Liver (tissue), 9 donors: Measurements from ENCODE around the gene SLC13A1. TPM values are rescaled to one million over a fixed set of nuclear protein-coding genes. Genes with fewer than 3 reads are reported as not detected.

Source experiments
- DNase-seq: peaks from one replicate; pipeline ENCODE4 v3.0.0-alpha.2; 2017; ENCODE audit warnings: low spot score
- H3K27ac ChIP-seq, 2 donors: one replicate each; pipeline ENCODE4 v1.7.0; 2013; ENCODE audit warnings: inconsistent platforms in 2 of 2, low read length in 2 of 2, control low read depth in 1 of 2, low read depth in 1 of 2, mild to moderate bottlenecking in 1 of 2
- H3K27me3 ChIP-seq, 4 donors: one replicate each; pipeline versions ENCODE4 v1.6.1 to v1.7.0; 2013; ENCODE audit warnings: low read length in 3 of 4, inconsistent platforms in 1 of 4, mild to moderate bottlenecking in 1 of 4, moderate library complexity in 1 of 4; ENCODE audit not compliant: control insufficient read depth in 4 of 4, insufficient read depth in 4 of 4
- H3K36me3 ChIP-seq, 4 donors: one replicate each; pipeline versions ENCODE4 v1.6.1 to v1.7.0; 2013; ENCODE audit warnings: low read length in 3 of 4, mild to moderate bottlenecking in 3 of 4, low read depth in 1 of 4, moderate library complexity in 1 of 4; ENCODE audit not compliant: control insufficient read depth in 4 of 4, insufficient read depth in 3 of 4
- H3K4me1 ChIP-seq, 4 donors: one replicate each; pipeline versions ENCODE4 v1.6.1 to v1.7.0; 2013; ENCODE audit warnings: low read length in 3 of 4, mild to moderate bottlenecking in 3 of 4, moderate library complexity in 1 of 4; ENCODE audit not compliant: control insufficient read depth in 4 of 4, insufficient read depth in 4 of 4
- H3K4me3 ChIP-seq, 3 donors: one replicate each; pipeline versions ENCODE4 v1.6.1 to v1.7.0; 2013; ENCODE audit warnings: low read length in 3 of 3, control low read depth in 1 of 3, low read depth in 1 of 3, mild to moderate bottlenecking in 1 of 3
- H3K9ac ChIP-seq, 2 donors: one replicate each; pipeline ENCODE4 v1.7.0; 2013; ENCODE audit warnings: low read length in 2 of 2, mild to moderate bottlenecking in 2 of 2, moderate library complexity in 2 of 2, control low read depth in 1 of 2, low read depth in 1 of 2
- H3K9me3 ChIP-seq, 4 donors: one replicate each; pipeline versions ENCODE4 v1.6.1 to v1.7.0; 2013; ENCODE audit warnings: low read length in 3 of 4; ENCODE audit not compliant: control insufficient read depth in 4 of 4
- EGR1 ChIP-seq, 2 donors: IDR thresholded peaks; 2 replicates each; pipeline ENCODE4 v1.6.1; 2016 to 2018; ENCODE audit warnings: antibody characterized with exemption in 2 of 2, low read depth in 2 of 2
- FOXA1 ChIP-seq: IDR thresholded peaks from 2 replicates; pipeline ENCODE4 v1.6.1; 2016; ENCODE audit warnings: antibody characterized with exemption
- FOXA2 ChIP-seq: IDR thresholded peaks from 2 replicates; pipeline ENCODE4 v1.6.1; 2016; ENCODE audit warnings: antibody characterized with exemption
- GABPA ChIP-seq, 2 donors: IDR thresholded peaks in 1 of 2; conservative IDR thresholded peaks in 1 of 2; 2 replicates each; pipeline ENCODE4 v1.6.1; 2016; ENCODE audit warnings: antibody characterized with exemption in 2 of 2, mild to moderate bottlenecking in 1 of 2, moderate library complexity in 1 of 2
- HNF4A ChIP-seq, 2 donors: conservative IDR thresholded peaks; 2 replicates each; pipeline ENCODE4 v1.6.1; 2016; ENCODE audit warnings: antibody characterized with exemption in 2 of 2, mild to moderate bottlenecking in 2 of 2
- HNF4G ChIP-seq: IDR thresholded peaks from 2 replicates; pipeline ENCODE4 v1.6.1; 2016; ENCODE audit warnings: antibody characterized with exemption
- JUND ChIP-seq, 2 donors: IDR thresholded peaks; 2 replicates each; pipeline ENCODE4 v1.6.1; 2016; ENCODE audit warnings: antibody characterized with exemption in 2 of 2
- MAX ChIP-seq: IDR thresholded peaks from 2 replicates; pipeline ENCODE4 v1.6.1; 2016; ENCODE audit warnings: antibody characterized with exemption
- RAD21 ChIP-seq, 2 donors: IDR thresholded peaks; 2 replicates each; pipeline ENCODE4 v1.6.1; 2016; ENCODE audit warnings: antibody characterized with exemption in 2 of 2, mild to moderate bottlenecking in 2 of 2
- RXRA ChIP-seq, 2 donors: IDR thresholded peaks; 2 replicates each; pipeline ENCODE4 v1.6.1; 2017 to 2018; ENCODE audit warnings: antibody characterized with exemption in 2 of 2, mild to moderate bottlenecking in 1 of 2
- SP1 ChIP-seq: IDR thresholded peaks from 2 replicates; pipeline ENCODE4 v1.6.1; 2018; ENCODE audit warnings: antibody characterized with exemption, mild to moderate bottlenecking
- TAF1 ChIP-seq: conservative IDR thresholded peaks from 2 replicates; pipeline ENCODE4 v1.6.1; 2016; ENCODE audit warnings: antibody characterized with exemption, mild to moderate bottlenecking
- YY1 ChIP-seq: IDR thresholded peaks from 2 replicates; pipeline ENCODE4 v1.6.1; 2016; ENCODE audit warnings: antibody characterized with exemption, mild to moderate bottlenecking
- ZBTB33 ChIP-seq: IDR thresholded peaks from 2 replicates; pipeline ENCODE4 v1.6.1; 2016; ENCODE audit warnings: antibody characterized with exemption
- WGBS: extraction: QIAGEN DNeasy Blood & Tissue Kit; methylation state at CpG from one replicate; pipeline ENCODE4 v1.1.7; 2013; 5-methylcytosine and 5-hydroxymethylcytosine counted together
- polyA plus RNA-seq, 2 donors: library from polyadenylated mRNA; stranded (reverse) in 1 of 2; unstranded in 1 of 2; fragments of 200-250 nt in 1 of 2; fragments of >200 nt in 1 of 2; fragmentation: Nextera tagmentation in 1 of 2; extraction: Ambion mirVana in 1 of 2; gene quantifications; one replicate each; pipeline versions ENCODE4 v1.2.1 to v1.2.3, GENCODE V29; 2013 to 2015
- total RNA-seq, 2 donors: library from RNA; depleted of rRNA; stranded (reverse); fragments of >200 nt; gene quantifications; one replicate each; pipeline ENCODE4 v1.2.3, GENCODE V29; 2014
- TF ChIP-seq, protein P1 (sequence below): fragments of 150-350 bp; IDR thresholded peaks from 2 replicates; pipeline ENCODE4 v1.5.1; 2017; ENCODE audit warnings: improper control_type of control experiment, low read depth, low read length; ENCODE audit not compliant: missing input control
- donor health status: healthy.
- donor health status: healthy.
- donor health status: healthy.
- donor health status: healthy.
- donor health status: healthy.

Gene SLC13A1
- total and polyA plus RNA-seq, 4 donors, result not detected

- no peaks in the 10 kb centered on the region for H3K27me3 ChIP-seq
- H3K9ac ChIP-seq, result no peak overlapping the region
- DNase-seq, result no peak
- no peak overlapping the region for H3K27ac ChIP-seq
- TF ChIP-seq ZBTB33 (no peak), RAD21 (IDR thresholded peaks at IDR 0.05) (no peak), MAX (no peak), HNF4G (no peak), SP1 (no peak), EGR1 (IDR thresholded peaks at IDR 0.05; ENCODE audit: low read depth in 2 of 2) (no peak), TAF1 (no peak), FOXA2 (no peak), GABPA (IDR thresholded peaks at IDR 0.05 in 1 of 2, conservative IDR thresholded peaks at IDR 0.05 in 1 of 2) (no peak)
- no peaks in the 10 kb centered on the region for H3K9me3 ChIP-seq
- H3K4me3 ChIP-seq, result no peak overlapping the region
- H3K36me3 ChIP-seq, result no peaks in the 10 kb centered on the region
- H3K4me1 ChIP-seq, result no peaks in the 10 kb centered on the region
Measured at GRCh38 chr7:123184271-123184670, 15.5 kb downstream of the SLC13A1 start.

- no peaks in the 10 kb centered on the region for H3K4me1 ChIP-seq
Measured at GRCh38 chr7:123183431-123183830, 16.3 kb downstream of the SLC13A1 start.

DNA sequence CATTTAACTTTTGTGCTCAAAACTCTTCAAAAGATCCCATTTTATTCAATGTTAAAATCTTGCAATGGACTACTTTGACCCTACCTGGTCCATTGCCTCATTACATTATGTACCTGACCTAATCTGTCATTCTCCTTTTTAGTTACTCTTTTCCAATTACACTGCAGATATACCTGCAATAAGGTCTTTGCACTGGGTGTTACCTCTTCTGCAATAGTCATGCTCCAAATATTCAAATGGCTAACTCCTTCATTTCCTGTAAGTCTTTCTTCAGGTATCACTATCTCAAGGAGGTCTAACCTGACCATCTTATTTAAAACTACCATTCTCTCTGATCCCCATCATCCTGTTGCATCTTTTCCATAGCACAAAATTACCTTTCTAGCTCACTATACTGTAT lies 22.3 kb downstream of the SLC13A1 start:
- DNase-seq, result no peak
- Histone ChIP-seq H3K9me3 (no peaks in the 10 kb centered on the region), H3K27ac (no peak overlapping the region), H3K4me1 (peaks cover 0 to 10% (median 7%) of the 10 kb centered on the region in 4 donors), H3K4me3 (no peak overlapping the region), H3K9ac (no peak overlapping the region), H3K36me3 (no peaks in the 10 kb centered on the region), H3K27me3 (no peaks in the 10 kb centered on the region)
- TF ChIP-seq HNF4G (no peak), YY1 (no peak), EGR1 (IDR thresholded peaks at IDR 0.05; ENCODE audit: low read depth in 2 of 2) (no peak), FOXA1 (no peak), RAD21 (IDR thresholded peaks at IDR 0.05) (no peak), FOXA2 (no peak), JUND (IDR thresholded peaks at IDR 0.05) (no peak), RXRA (IDR thresholded peaks at IDR 0.05) (no peak), HNF4A (conservative IDR thresholded peaks at IDR 0.05) (no peak)
- TF ChIP-seq, protein P1, sequence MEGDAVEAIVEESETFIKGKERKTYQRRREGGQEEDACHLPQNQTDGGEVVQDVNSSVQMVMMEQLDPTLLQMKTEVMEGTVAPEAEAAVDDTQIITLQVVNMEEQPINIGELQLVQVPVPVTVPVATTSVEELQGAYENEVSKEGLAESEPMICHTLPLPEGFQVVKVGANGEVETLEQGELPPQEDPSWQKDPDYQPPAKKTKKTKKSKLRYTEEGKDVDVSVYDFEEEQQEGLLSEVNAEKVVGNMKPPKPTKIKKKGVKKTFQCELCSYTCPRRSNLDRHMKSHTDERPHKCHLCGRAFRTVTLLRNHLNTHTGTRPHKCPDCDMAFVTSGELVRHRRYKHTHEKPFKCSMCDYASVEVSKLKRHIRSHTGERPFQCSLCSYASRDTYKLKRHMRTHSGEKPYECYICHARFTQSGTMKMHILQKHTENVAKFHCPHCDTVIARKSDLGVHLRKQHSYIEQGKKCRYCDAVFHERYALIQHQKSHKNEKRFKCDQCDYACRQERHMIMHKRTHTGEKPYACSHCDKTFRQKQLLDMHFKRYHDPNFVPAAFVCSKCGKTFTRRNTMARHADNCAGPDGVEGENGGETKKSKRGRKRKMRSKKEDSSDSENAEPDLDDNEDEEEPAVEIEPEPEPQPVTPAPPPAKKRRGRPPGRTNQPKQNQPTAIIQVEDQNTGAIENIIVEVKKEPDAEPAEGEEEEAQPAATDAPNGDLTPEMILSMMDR, result no peak

More at GRCh38 chr7:123183431-123183830, 16.3 kb downstream of the SLC13A1 start:
- Histone ChIP-seq H3K4me3 (no peak overlapping the region), H3K9ac (no peak overlapping the region), H3K9me3 (no peaks in the 10 kb centered on the region), H3K27me3 (no peaks in the 10 kb centered on the region), H3K27ac (no peak overlapping the region), H3K36me3 (no peaks in the 10 kb centered on the region)
- 76% methylated on average over 2 of the region's 2 CpGs for WGBS
- no peak for TF ChIP-seq GABPA (IDR thresholded peaks at IDR 0.05 in 1 of 2, conservative IDR thresholded peaks at IDR 0.05 in 1 of 2)
- no peak for TF ChIP-seq YY1
- no peak for TF ChIP-seq RAD21 (IDR thresholded peaks at IDR 0.05)
- DNase-seq, result no peak
